Measurements from ENCODE around the gene CHST1.

The CHST1 gene

GRCh38 chr11:45667929-45668680 is 2.7 kb upstream of the CHST1 start:
- H3K4me1 Mint-ChIP-seq (ENCODE audit: low read depth) = peaks cover 5% of the 10 kb centered on the region
- no peak overlapping the region for H3K27ac Mint-ChIP-seq
- no peaks in the 10 kb centered on the region for H3K36me3 Mint-ChIP-seq (ENCODE audit: low read depth)
- peaks cover 41% of the 10 kb centered on the region for H3K27me3 Mint-ChIP-seq
- no peaks in the 10 kb centered on the region for H3K9me3 Mint-ChIP-seq
- no peak overlapping the region for H3K4me3 Mint-ChIP-seq

- Mint-ChIP-seq H3K9me3 (no peaks in the 10 kb centered on the region), H3K4me3 (no peak overlapping the region), H3K27ac (no peak overlapping the region), H3K4me1 (ENCODE audit: low read depth) (peaks cover 12% of the 10 kb centered on the region), H3K27me3 (peaks cover 47% of the 10 kb centered on the region), H3K36me3 (ENCODE audit: low read depth) (no peaks in the 10 kb centered on the region)
These were observed 1.5 kb upstream of the CHST1 start for GRCh38 chr11:45666648-45667642.

- no peaks in the 10 kb centered on the region for H3K36me3 Mint-ChIP-seq (ENCODE audit: low read depth)
- H3K9me3 Mint-ChIP-seq = no peaks in the 10 kb centered on the region
- peak overlapping the region; percentile 63 for H3K4me3 Mint-ChIP-seq
- H3K4me1 Mint-ChIP-seq (ENCODE audit: low read depth) = peaks cover 12% of the 10 kb centered on the region
- no peak overlapping the region for H3K27ac Mint-ChIP-seq
- peaks cover 53% of the 10 kb centered on the region for H3K27me3 Mint-ChIP-seq
These were observed 668 bp upstream of the CHST1 start for GRCh38 chr11:45665933-45666647.

- peak overlapping the region; percentile 56 for H3K4me3 Mint-ChIP-seq
- H3K4me1 Mint-ChIP-seq (ENCODE audit: low read depth) = peaks cover 12% of the 10 kb centered on the region
- no peaks in the 10 kb centered on the region for H3K36me3 Mint-ChIP-seq (ENCODE audit: low read depth)
- peaks cover 65% of the 10 kb centered on the region for H3K27me3 Mint-ChIP-seq
- H3K9me3 Mint-ChIP-seq = no peaks in the 10 kb centered on the region
- H3K27ac Mint-ChIP-seq = no peak overlapping the region
These were observed 831 bp downstream of the CHST1 start for GRCh38 chr11:45664376-45665205.

- H3K27ac Mint-ChIP-seq = peak overlapping the region; percentile 83
- H3K36me3 Mint-ChIP-seq (ENCODE audit: low read depth) = no peaks in the 10 kb centered on the region
- H3K4me3 Mint-ChIP-seq = peak overlapping the region; percentile 56
- H3K9me3 Mint-ChIP-seq = no peaks in the 10 kb centered on the region
- peaks cover 57% of the 10 kb centered on the region for H3K27me3 Mint-ChIP-seq
- peaks cover 12% of the 10 kb centered on the region for H3K4me1 Mint-ChIP-seq (ENCODE audit: low read depth)
These were observed 1.7 kb downstream of the CHST1 start for GRCh38 chr11:45663486-45664375.

GRCh38 chr11:45662665-45663485 is 2.5 kb downstream of the CHST1 start:
- H3K36me3 Mint-ChIP-seq (ENCODE audit: low read depth) = no peaks in the 10 kb centered on the region
- peaks cover 20% of the 10 kb centered on the region for H3K4me1 Mint-ChIP-seq (ENCODE audit: low read depth)
- H3K27me3 Mint-ChIP-seq = peaks cover 48% of the 10 kb centered on the region
- no peaks in the 10 kb centered on the region for H3K9me3 Mint-ChIP-seq
- peak overlapping the region; percentile 83 for H3K27ac Mint-ChIP-seq
- peak overlapping the region; percentile 19 for H3K4me3 Mint-ChIP-seq

GRCh38 chr11:45662096-45662664 is 3.2 kb downstream of the CHST1 start:
- Mint-ChIP-seq H3K27me3 (peaks cover 44% of the 10 kb centered on the region), H3K9me3 (no peaks in the 10 kb centered on the region), H3K4me1 (ENCODE audit: low read depth) (peaks cover 21% of the 10 kb centered on the region), H3K36me3 (ENCODE audit: low read depth) (no peaks in the 10 kb centered on the region), H3K27ac (no peak overlapping the region), H3K4me3 (no peak overlapping the region)

- peaks cover 43% of the 10 kb centered on the region for H3K27me3 Mint-ChIP-seq
- no peak overlapping the region for H3K4me3 Mint-ChIP-seq
- H3K4me1 Mint-ChIP-seq (ENCODE audit: low read depth) = peaks cover 25% of the 10 kb centered on the region
These were observed 3.9 kb downstream of the CHST1 start for GRCh38 chr11:45661439-45662055.

GRCh38 chr11:45660729-45661438 is 4.5 kb downstream of the CHST1 start:
- no peak overlapping the region for H3K27ac Mint-ChIP-seq
- H3K27me3 Mint-ChIP-seq = peaks cover 41% of the 10 kb centered on the region
- H3K36me3 Mint-ChIP-seq (ENCODE audit: low read depth) = no peaks in the 10 kb centered on the region
- no peak overlapping the region for H3K4me3 Mint-ChIP-seq
- H3K4me1 Mint-ChIP-seq (ENCODE audit: low read depth) = peaks cover 24% of the 10 kb centered on the region
- H3K9me3 Mint-ChIP-seq = no peaks in the 10 kb centered on the region

More at GRCh38 chr11:45661439-45662055, 3.9 kb downstream of the CHST1 start:
- Mint-ChIP-seq H3K36me3 (ENCODE audit: low read depth) (no peaks in the 10 kb centered on the region), H3K9me3 (no peaks in the 10 kb centered on the region), H3K27ac (no peak overlapping the region)

- no peak overlapping the region for H3K27ac Mint-ChIP-seq
- H3K4me1 Mint-ChIP-seq (ENCODE audit: low read depth) = peaks cover 29% of the 10 kb centered on the region
- H3K36me3 Mint-ChIP-seq (ENCODE audit: low read depth) = no peaks in the 10 kb centered on the region
- H3K9me3 Mint-ChIP-seq = no peaks in the 10 kb centered on the region
- no peak overlapping the region for H3K4me3 Mint-ChIP-seq
- H3K27me3 Mint-ChIP-seq = peaks cover 45% of the 10 kb centered on the region
These were observed 5.6 kb downstream of the CHST1 start for GRCh38 chr11:45659818-45660160.

- Mint-ChIP-seq H3K27me3 (peaks cover 45% of the 10 kb centered on the region), H3K27ac (no peak overlapping the region), H3K4me3 (no peak overlapping the region), H3K4me1 (ENCODE audit: low read depth) (peaks cover 29% of the 10 kb centered on the region), H3K9me3 (no peaks in the 10 kb centered on the region), H3K36me3 (ENCODE audit: low read depth) (no peaks in the 10 kb centered on the region)
These were observed 6.2 kb downstream of the CHST1 start for GRCh38 chr11:45659031-45659817.

Measured in stimulated activated naive CD8-positive, alpha-beta T cell treated with anti-CD3 and anti-CD28 coated beads, Interleukin-15, Interleukin-2, amounts not matched to agents 100 ng/mL and 50 ng/mL, for 24 hours (primary cell).